Glomerular endothelial cell (primary cell): ENCODE data around the gene SLC33A1. TPM values are rescaled to one million over a fixed set of nuclear protein-coding genes. Genes with fewer than 3 reads are reported as not detected.
A peak's percentile ranks its signal among the peaks of the same experiment; 100 is the strongest.
"Not testable (repeated sequence)": the region's sequence is repeated elsewhere in the genome, so short reads cannot be mapped to it uniquely, and the experiment has no call there.

Experiments
- DNase-seq: peaks from one replicate; pipeline ENCODE4 v3.0.0-alpha.2; 2011; ENCODE audit warnings: low read depth, low spot score; ENCODE audit errors: extremely low read depth
- total RNA-seq: library from RNA; depleted of rRNA; stranded (reverse); fragments of >200 nt; gene quantifications from 2 replicates; pipeline ENCODE4 v1.2.3, GENCODE V29; 2015

Gene SLC33A1
- total RNA-seq, result 30.6 and 34.0 TPM in 2 replicates

GRCh38 chr3:155854141-155854940 is at the start of gene SLC33A1:
SLC33A1 (minus strand) TSS chr3:155854427; CDS start chr3:155853997, 430 bp downstream.
- DNase-seq, result peak; percentile 95

DNA sequence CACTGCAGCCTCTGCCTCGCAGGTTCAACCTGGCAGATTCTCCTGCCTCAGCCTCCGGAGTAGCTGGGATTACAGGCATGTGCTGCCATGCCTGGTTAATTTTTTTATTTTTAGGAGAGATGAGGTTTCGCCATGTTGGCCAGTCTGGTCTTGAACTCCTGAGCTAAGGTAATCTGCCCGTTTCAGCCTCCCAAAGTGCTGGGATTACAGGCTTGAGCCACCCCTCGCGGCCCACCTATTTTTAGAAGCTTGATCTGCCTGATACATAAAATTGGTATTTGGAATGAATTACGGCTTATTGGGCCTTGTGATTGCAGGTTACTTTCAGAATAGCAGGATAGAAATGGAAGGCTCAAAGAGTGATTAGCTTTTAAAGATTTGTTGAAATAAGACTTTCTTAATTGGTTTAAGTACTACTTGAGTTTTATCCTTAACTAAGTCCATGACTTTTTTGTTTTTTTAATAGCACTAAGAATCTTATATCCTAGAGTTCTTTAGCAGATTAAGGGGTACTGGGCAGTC is 41.2 kb upstream of the SLC33A1 start:
- no peak for DNase-seq

- DNase-seq, result no peak
These were observed 37.1 kb upstream of the SLC33A1 start for GRCh38 chr3:155891321-155891720.

DNA sequence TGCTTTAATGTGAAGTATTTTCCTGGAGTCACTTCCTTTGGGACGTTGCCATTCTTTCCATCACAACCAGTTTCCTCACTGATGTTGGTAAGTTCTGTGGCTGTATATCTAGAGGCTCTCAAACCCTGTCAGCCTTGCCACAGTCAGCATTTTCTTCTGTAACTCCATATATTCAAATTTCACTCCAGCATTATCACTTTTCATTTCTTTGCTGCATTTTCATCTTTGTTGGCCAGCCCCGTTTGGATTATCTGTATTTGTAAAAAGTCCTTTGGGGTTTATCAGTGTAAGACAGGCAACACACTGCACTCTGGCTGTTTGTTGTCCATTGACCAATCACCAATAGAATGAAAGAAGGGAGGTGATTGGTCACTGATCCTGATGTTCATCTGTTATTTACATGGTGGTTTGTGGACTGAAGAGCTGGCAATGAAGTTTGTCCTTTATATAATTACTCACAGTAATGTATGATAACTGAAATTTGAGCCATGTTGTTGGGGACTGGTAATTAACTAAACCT is 36.5 kb upstream of the SLC33A1 start:
- no peak for DNase-seq

- no peak for DNase-seq
These were observed 35.7 kb upstream of the SLC33A1 start for GRCh38 chr3:155889952-155890351.

GRCh38 chr3:155889212-155889611 is 35.0 kb upstream of the SLC33A1 start:
- DNase-seq, result no peak

DNA sequence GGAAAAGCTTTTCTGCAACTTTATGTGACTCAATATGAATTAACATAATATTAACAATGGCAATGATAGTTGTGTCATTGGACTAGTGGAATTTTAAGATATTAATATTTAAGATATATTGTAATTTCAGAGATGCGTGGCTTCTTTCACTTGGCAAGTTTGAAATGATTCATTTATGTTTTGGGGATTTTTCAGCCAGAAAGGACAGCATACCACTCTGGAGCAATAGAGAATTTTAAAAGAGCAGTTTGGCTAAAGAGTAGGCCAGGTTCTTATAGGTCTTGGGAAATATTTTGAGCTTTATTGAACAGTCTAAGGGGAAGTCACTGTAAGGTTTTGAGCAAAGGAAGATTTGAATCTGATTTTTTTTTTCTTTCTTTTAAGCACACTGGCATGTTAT is 32.7 kb upstream of the SLC33A1 start:
- no peak for DNase-seq

DNA sequence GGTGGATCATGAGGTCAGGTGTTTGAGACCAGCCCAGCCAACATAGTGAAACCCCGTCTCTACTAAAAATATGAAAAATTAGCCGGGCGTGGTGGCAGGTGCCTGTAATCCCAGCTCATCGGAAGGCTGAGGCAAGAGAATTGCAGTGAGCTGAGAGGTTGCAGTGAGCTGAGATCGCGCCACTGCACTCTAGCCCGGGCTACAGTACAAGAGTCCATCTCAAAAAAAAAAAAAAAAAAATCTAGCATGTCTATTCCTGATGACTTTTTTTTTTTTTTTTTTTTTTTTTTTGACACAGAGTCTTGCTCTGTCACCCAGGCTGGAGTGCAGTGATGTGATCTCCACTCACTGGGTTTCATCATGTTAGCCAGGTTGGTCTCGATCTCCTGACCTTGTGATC is 32.1 kb upstream of the SLC33A1 start:
- DNase-seq, result not testable (repeated sequence)

DNA sequence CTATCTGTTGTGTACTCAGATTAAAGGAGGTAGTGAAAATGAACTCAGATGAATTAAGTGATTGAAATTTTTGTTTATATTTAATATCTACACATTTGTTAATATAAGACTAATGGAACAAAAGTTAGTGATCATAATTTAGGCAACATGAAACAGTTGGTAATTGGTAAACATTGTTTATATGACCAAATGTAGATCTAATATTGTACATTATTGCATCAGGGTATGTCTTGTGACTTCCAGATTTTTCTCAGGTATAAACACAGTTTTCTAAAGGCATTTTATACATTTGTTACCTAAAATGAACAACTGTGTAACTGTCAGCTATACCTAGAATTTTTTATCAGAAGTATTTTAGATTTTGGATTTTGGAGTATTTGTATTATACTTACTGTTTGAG is 31.1 kb upstream of the SLC33A1 start:
- DNase-seq, result no peak

GRCh38 chr3:155884292-155884691 is 30.1 kb upstream of the SLC33A1 start:
- no peak for DNase-seq

DNA sequence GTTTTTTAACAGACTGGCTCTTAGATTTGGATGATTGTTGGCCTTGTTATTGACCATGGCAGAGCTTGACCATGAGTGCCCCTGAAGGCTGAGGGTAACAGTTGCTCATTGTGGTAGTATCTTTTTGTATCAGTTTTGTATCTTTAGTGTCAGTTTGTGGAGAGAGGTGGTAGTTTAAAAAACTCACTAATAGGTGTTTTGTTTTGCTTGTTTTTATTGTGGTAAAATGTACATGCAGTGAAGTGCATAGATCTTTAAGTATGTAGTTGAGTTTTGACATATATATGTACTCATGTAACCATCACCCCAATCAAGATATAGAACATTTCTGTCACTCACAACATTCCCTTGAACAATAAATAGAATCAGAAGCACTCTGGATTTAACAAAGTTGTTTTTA is 26.1 kb upstream of the SLC33A1 start:
- no peak for DNase-seq

GRCh38 chr3:155876503-155876902 is 22.3 kb upstream of the SLC33A1 start:
- DNase-seq, result no peak

DNA sequence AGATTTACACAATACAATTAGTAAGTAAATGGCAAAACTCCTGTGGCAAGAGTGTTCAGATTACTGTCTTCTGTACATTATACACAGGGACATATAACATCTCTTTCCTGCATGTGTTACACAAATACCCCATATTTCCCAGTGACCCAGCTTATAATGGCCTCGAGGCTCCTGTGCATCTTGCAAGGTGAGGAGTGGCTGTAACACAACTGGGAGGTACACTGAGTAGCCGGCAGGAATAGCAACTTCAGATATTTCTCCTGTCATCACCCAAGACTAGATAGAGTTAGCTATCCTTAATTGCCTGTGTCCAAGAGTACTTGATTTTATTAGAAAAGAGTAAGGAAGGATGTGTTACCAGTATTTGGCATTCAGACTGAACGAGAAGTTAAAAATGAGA is 21.8 kb upstream of the SLC33A1 start:
- no peak for DNase-seq

DNA sequence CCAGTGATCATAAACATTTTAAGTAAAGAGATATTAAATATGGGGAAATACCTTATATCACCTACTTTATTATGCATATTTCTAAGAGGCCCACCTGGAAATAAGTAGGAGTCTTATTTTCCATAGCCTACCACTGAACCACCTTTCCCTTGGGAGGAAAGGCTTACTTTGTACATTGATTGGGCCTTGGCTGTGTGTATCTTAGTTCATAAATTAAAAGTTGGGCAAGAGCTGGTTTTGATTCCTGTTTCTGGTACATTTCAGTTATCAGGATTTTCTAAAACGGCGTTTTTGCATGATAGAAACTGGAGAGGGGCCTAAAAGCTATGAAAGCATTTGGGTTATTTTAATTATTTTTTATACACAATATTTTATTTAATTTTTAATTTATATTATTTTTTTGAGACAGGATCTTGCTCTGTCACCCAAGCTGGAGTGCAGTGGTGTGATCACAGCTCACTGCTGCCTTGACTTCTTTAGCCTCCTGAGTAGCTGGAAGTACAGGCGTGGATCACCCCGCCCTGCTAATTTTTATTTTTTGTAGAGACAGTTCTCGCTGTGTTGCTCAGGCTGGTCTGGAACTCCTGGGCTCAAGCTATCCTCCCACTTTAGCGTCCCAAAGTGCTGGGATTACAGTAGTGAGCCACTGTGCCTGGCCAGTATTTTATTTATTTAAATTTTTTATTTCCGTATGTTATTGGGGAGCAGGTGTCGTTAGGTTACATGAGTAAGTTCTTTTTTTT is 18.8 kb upstream of the SLC33A1 start:
- no peak for DNase-seq

GRCh38 chr3:155871746-155872158 is 17.5 kb upstream of the SLC33A1 start:
- DNase-seq, result no peak

DNA sequence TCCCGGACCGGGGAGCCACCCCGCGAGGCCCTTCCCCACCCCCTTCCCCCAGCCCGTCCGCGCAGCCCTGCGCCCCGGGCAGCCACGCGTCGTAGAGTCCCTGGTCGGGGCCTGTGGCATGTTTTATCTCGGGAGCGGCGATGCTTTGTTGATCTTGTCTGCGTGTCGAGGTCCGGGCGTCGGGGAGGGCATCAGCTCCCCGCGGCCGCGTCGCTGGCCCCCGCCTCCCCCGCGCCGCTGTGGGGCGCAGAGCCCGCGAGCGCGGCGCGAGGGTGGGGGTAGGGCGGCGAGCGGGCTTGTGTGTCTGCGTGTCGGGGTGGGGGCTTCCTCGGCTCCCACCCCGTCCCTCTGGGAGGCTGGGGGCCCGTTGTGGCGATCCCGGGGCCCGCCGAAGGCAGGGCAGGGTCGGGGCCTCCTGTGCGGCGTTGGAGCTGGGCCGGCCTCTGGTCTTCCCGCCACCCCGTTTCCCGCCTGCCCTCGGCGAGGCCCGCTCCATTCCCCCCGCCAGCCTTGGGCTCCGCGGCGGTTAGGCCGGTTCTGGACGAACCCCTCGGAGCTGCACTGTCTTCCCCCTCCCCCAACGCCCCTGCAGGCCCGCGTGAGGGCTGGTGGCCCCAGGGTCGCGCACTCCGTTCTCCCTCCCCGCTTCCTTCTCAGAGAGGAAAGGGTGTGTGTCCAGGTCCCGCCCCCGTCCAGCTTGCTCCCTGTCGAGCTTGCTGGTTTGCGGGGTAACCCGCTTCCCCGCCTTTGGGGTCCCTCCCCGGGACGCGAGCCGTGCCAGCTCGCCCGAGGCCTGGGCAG is 16.9 kb upstream of the SLC33A1 start:
- DNase-seq, result no peak

DNA sequence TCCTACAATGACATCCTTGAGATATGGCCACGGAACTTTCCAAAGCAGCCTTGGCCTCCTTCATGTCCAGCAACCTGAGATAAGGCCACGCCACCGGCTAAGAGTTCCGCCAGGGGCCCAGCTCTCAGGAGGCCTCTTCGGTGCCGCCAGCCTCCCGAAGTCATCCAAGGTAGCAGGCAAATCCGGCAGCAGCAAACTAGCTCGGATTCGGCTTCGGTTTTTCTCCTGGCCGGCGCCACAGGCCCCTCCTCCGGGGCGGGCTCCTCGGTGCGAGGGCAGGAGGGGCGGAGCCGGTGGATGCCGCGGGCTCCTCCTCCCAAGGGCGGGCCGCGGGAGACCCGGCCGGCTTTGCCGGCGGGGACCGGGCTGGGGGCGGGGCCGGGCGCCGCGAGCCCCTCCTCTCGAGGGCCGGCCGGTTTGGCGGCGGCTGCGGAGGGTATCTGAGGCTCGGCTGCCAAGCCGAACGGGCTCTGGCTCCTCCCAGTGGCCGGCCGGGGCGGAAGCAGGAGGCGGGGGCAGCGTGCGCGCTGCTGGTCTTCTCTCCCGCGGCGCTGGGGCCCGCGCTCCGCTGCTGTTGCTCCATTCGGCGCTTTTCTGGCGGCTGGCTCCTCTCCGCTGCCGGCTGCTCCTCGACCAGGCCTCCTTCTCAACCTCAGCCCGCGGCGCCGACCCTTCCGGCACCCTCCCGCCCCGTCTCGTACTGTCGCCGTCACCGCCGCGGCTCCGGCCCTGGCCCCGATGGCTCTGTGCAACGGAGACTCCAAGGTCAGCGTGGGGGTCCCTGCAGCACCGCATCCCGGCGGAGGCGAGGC is 16.1 kb upstream of the SLC33A1 start, which contains the start of gene GMPS:
Gene GMPS (plus strand): TSS at position 518 of the 812 bp plus-strand sequence. CDS start 221 bp downstream, at position 739.
- DNase-seq, result no peak

DNA sequence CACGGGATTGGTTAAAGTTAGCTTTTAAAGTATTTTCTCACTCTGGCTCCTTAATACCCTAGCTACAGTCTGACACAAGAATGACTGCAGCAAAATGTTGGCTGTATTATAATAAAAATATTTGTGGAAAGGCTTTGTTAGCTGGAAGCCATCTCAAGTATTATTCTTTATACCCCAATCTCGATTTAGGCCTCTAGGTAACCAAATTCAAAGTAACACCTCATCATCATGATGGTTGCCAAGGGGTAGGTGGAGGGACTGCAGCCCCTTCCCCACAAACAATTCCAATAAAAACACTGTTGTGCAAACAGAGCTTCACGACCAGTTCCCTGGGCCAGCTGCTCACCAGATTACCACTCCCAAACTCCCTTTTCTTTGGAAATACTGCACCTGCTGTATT is 15.5 kb upstream of the SLC33A1 start:
- DNase-seq, result no peak

GRCh38 chr3:155863072-155863784 is 9.0 kb upstream of the SLC33A1 start:
- DNase-seq, result no peak
